Neutrophil (primary cell): ENCODE measurements around the gene CNOT11.

Experiments
- H3K27ac ChIP-seq: fragments of 200-600 bp; sonication (generic); 2 replicates; pipeline ENCODE4 v1.5.1; 2016; ENCODE audit warnings: mild to moderate bottlenecking, moderate library complexity
- H3K27me3 ChIP-seq: fragments of 200-600 bp; sonication (generic); 2 replicates; pipeline ENCODE4 v1.6.0; 2016; ENCODE audit warnings: mild to moderate bottlenecking
- H3K36me3 ChIP-seq: fragments of 200-600 bp; sonication (generic); 2 replicates; pipeline ENCODE4 v1.5.1; 2017
- H3K4me1 ChIP-seq, 2 experiments: fragments of 200-600 bp in 1 of 2; sonication (generic) in 1 of 2; 1 replicate in 1 of 2; 2 replicates in 1 of 2; pipeline versions ENCODE4 v1.5.1 to v1.6.1; 2013 to 2016; ENCODE audit warnings: low read depth in 1 of 2, low read length in 1 of 2, mild to moderate bottlenecking in 1 of 2, moderate library complexity in 1 of 2; ENCODE audit not compliant: control insufficient read depth in 1 of 2, insufficient read depth in 1 of 2
- H3K4me3 ChIP-seq, 2 experiments: fragments of 200-600 bp in 1 of 2; sonication (generic) in 1 of 2; 1 replicate in 1 of 2; 2 replicates in 1 of 2; pipeline ENCODE4 v1.5.1; 2013 to 2016; ENCODE audit warnings: low read depth in 1 of 2, low read length in 1 of 2, mild to moderate bottlenecking in 1 of 2, moderate library complexity in 1 of 2
- H3K9me3 ChIP-seq: fragments of 200-600 bp; sonication (generic); 2 replicates; pipeline ENCODE4 v1.5.1; 2016
- CTCF ChIP-seq: fragments of 200-600 bp; sonication (generic); IDR thresholded peaks from 2 replicates; pipeline ENCODE4 v1.5.1; 2016; ENCODE audit warnings: antibody characterized with exemption

Gene CNOT11

DNA sequence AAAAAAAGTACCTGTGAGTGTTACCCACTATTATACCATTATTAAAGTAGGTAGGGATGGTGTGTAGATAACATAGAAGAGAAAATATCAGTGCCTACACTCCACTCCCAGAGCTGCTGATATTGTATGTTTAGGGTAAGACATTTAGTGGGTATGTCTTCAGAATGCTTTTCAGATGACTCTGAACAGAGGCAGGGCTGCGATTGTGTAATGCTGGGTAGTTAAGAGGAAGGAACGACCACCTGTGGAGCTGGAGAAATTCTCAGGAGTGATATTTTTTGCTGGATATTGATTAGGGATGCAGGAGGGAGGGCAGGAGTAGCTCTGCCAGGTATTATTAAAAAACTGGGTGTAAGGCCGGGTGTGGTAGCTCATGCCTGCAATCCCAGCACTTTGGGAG is 2.8 kb downstream of the CNOT11 start:
- no peak for TF ChIP-seq CTCF
- Histone ChIP-seq H3K36me3 (peaks cover 46% of the 10 kb centered on the region), H3K9me3 (no peaks in the 10 kb centered on the region), H3K4me3 (no peak overlapping the region), H3K27ac (no peak overlapping the region), H3K4me1 (peaks cover 25 to 30% of the 10 kb centered on the region in 2 experiments), H3K27me3 (no peaks in the 10 kb centered on the region)

- Histone ChIP-seq H3K36me3 (peaks cover 54% of the 10 kb centered on the region), H3K27me3 (no peaks in the 10 kb centered on the region), H3K4me3 (no peak overlapping the region), H3K4me1 (peaks cover 25 to 30% of the 10 kb centered on the region in 2 experiments), H3K27ac (no peak overlapping the region), H3K9me3 (no peaks in the 10 kb centered on the region)
- no peak for TF ChIP-seq CTCF
Observed at GRCh38 chr2:101256316-101256715, 3.6 kb downstream of the CNOT11 start.

GRCh38 chr2:101258804-101259203 is 6.1 kb downstream of the CNOT11 start:
- H3K27ac ChIP-seq: no peak overlapping the region
- no peak overlapping the region for H3K4me3 ChIP-seq
- H3K9me3 ChIP-seq: no peaks in the 10 kb centered on the region
- no peaks in the 10 kb centered on the region for H3K27me3 ChIP-seq
- peaks cover 11% of the 10 kb centered on the region in 2 experiments for H3K4me1 ChIP-seq
- peaks cover 70% of the 10 kb centered on the region for H3K36me3 ChIP-seq
- TF ChIP-seq CTCF: no peak

GRCh38 chr2:101262142-101262541 is 9.5 kb downstream of the CNOT11 start:
- H3K9me3 ChIP-seq: no peaks in the 10 kb centered on the region
- no peak for TF ChIP-seq CTCF
- H3K36me3 ChIP-seq: peaks cover 82% of the 10 kb centered on the region
- no peak overlapping the region for H3K27ac ChIP-seq
- no peaks in the 10 kb centered on the region for H3K27me3 ChIP-seq
- no peak overlapping the region for H3K4me3 ChIP-seq
- H3K4me1 ChIP-seq: no peaks in the 10 kb centered on the region

DNA sequence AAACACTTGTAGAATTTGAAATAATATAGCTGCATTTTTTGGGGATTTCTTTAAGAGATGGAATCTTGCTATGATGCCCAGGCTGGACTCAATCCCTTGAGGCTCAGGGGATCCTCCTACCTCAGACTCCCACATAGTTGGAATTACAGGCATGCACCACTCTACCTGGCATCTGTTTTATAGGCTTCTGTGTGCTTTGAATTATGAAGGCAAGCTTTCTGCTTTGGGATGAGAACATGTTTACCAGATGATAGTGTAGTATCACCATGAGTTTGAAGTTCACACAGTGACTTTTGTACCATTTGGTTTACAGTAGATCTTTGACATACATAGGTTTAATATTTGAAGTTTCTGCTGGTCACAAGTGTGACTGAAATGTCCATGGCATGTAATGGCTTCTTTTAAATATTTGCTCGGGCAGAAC is 10.7 kb downstream of the CNOT11 start:
- H3K4me3 ChIP-seq: no peak overlapping the region
- H3K4me1 ChIP-seq: no peaks in the 10 kb centered on the region
- no peak for TF ChIP-seq CTCF
- no peaks in the 10 kb centered on the region for H3K27me3 ChIP-seq
- H3K36me3 ChIP-seq: peaks cover 89% of the 10 kb centered on the region
- peak overlapping the region; percentile 37 for H3K27ac ChIP-seq
- H3K9me3 ChIP-seq: no peaks in the 10 kb centered on the region

- Histone ChIP-seq H3K9me3 (no peaks in the 10 kb centered on the region), H3K27ac (peak overlapping the region; percentile 37), H3K4me1 (no peaks in the 10 kb centered on the region), H3K36me3 (peaks cover 91% of the 10 kb centered on the region), H3K27me3 (no peaks in the 10 kb centered on the region), H3K4me3 (no peak overlapping the region)
- no peak for TF ChIP-seq CTCF
Observed at GRCh38 chr2:101264360-101264939, 11.8 kb downstream of the CNOT11 start.
